NCI-H128 (cell line): ENCODE data around the gene PLD1.
A peak's percentile ranks its signal among the peaks of the same experiment; 100 is the strongest.
"Not testable (repeated sequence)": the region's sequence is repeated elsewhere in the genome, so short reads cannot be mapped to it uniquely, and the experiment has no call there.

Experiments
- DNase-seq: peaks from one replicate; lab custom pipeline; 2025; ENCODE audit not compliant: unreplicated experiment; lab: John Stamatoyannopoulos, UW

PLD1 gene

GRCh38 chr3:171809861-171810628 is at the start of gene PLD1:
Gene PLD1, minus strand, starts transcription at chr3:171810483. Its CDS starts 72,432 bp downstream, at chr3:171738051.
- DNase-seq, result peak; percentile 17

- not testable (repeated sequence) for DNase-seq
Observed at GRCh38 chr3:171858770-171859169, 48.5 kb upstream of the PLD1 start.

GRCh38 chr3:171854649-171855305 is 44.5 kb upstream of the PLD1 start:
- no peak for DNase-seq

GRCh38 chr3:171851660-171852058 is 41.4 kb upstream of the PLD1 start:
- DNase-seq, result no peak

GRCh38 chr3:171850960-171851659 is 40.8 kb upstream of the PLD1 start:
- DNase-seq, result no peak

- no peak for DNase-seq
Observed at GRCh38 chr3:171850320-171850959, 40.2 kb upstream of the PLD1 start.

- DNase-seq, result no peak
Observed at GRCh38 chr3:171849617-171850319, 39.5 kb upstream of the PLD1 start.

GRCh38 chr3:171847595-171848259 is 37.4 kb upstream of the PLD1 start:
- no peak for DNase-seq

GRCh38 chr3:171847133-171847532 is 36.9 kb upstream of the PLD1 start:
- DNase-seq, result no peak

GRCh38 chr3:171846597-171846996 is 36.3 kb upstream of the PLD1 start:
- no peak for DNase-seq

- DNase-seq, result no peak
Observed at GRCh38 chr3:171845481-171846284, 35.4 kb upstream of the PLD1 start.

GRCh38 chr3:171844873-171845272 is 34.6 kb upstream of the PLD1 start:
- DNase-seq, result no peak

- DNase-seq, result no peak
Observed at GRCh38 chr3:171842864-171843518, 32.7 kb upstream of the PLD1 start, which contains the start of gene TMEM212. Gene TMEM212, plus strand, starts transcription at chr3:171843349. Its CDS starts 35 bp downstream, at chr3:171843384.

GRCh38 chr3:171841620-171842000 is 31.3 kb upstream of the PLD1 start:
- no peak for DNase-seq

GRCh38 chr3:171840811-171841619 is 30.7 kb upstream of the PLD1 start:
- no peak for DNase-seq

- no peak for DNase-seq
Observed at GRCh38 chr3:171840445-171840810, 30.1 kb upstream of the PLD1 start.

GRCh38 chr3:171839270-171839669 is 29.0 kb upstream of the PLD1 start:
- DNase-seq, result no peak

- DNase-seq, result no peak
Observed at GRCh38 chr3:171838218-171838720, 28.0 kb upstream of the PLD1 start.
